Hepatocyte (in vitro differentiated cells): ENCODE measurements around the gene GPD1L. TPM values are rescaled to one million over a fixed set of nuclear protein-coding genes. Genes with fewer than 3 reads are reported as not detected.

Source experiments
- DNase-seq: peaks from one replicate; pipeline ENCODE4 v3.0.0-alpha.2; 2016; ENCODE audit warnings: low spot score
- H2AFZ ChIP-seq: fragments of 200-600 bp; sonication (generic); 2 replicates; pipeline ENCODE4 v1.6.0; 2016; ENCODE audit warnings: antibody characterized with exemption, mild to moderate bottlenecking
- H3K27ac ChIP-seq: fragments of 200-600 bp; sonication (generic); 2 replicates; pipeline ENCODE4 v1.5.1; 2016; ENCODE audit warnings: mild to moderate bottlenecking
- H3K27me3 ChIP-seq: fragments of 200-600 bp; sonication (generic); 2 replicates; pipeline ENCODE4 v1.6.1; 2016
- H3K36me3 ChIP-seq: fragments of 200-600 bp; sonication (generic); replicated peaks from 2 replicates; pipeline ENCODE4 v1.5.1; 2016; ENCODE audit warnings: low read depth; ENCODE audit not compliant: insufficient read depth
- H3K4me1 ChIP-seq: fragments of 200-600 bp; sonication (generic); 2 replicates; pipeline ENCODE4 v1.5.1; 2016; ENCODE audit warnings: mild to moderate bottlenecking, moderate library complexity; ENCODE audit not compliant: insufficient read depth
- H3K4me2 ChIP-seq: fragments of 200-600 bp; sonication (generic); 2 replicates; pipeline ENCODE4 v1.6.0; 2016
- H3K4me3 ChIP-seq: fragments of 200-600 bp; sonication (generic); 2 replicates; pipeline ENCODE4 v1.5.1; 2016; ENCODE audit warnings: mild to moderate bottlenecking
- H3K79me2 ChIP-seq: fragments of 200-600 bp; sonication (generic); 2 replicates; pipeline ENCODE4 v1.6.0; 2017; ENCODE audit warnings: mild to moderate bottlenecking
- H3K9me2 ChIP-seq: fragments of 200-600 bp; sonication (generic); replicated peaks from 2 replicates; pipeline ENCODE4 v1.6.0; 2017; ENCODE audit warnings: mild to moderate bottlenecking; ENCODE audit not compliant: insufficient read depth
- H3K9me3 ChIP-seq: fragments of 200-600 bp; sonication (generic); 2 replicates; pipeline ENCODE4 v1.5.1; 2016; ENCODE audit warnings: low read depth, mild to moderate bottlenecking
- H4K20me1 ChIP-seq: fragments of 200-600 bp; sonication (generic); 2 replicates; pipeline ENCODE4 v1.6.0; 2016; ENCODE audit warnings: mild to moderate bottlenecking; ENCODE audit not compliant: insufficient read depth, poor library complexity, severe bottlenecking
- CTCF ChIP-seq: fragments of 200-600 bp; sonication (generic); IDR thresholded peaks from 2 replicates; pipeline ENCODE4 v1.5.1; 2016; ENCODE audit warnings: antibody characterized with exemption, mild to moderate bottlenecking; ENCODE audit not compliant: poor library complexity
- EZH2 ChIP-seq: fragments of 200-600 bp; sonication (generic); IDR thresholded peaks from 2 replicates; pipeline ENCODE4 v1.6.1; 2016; ENCODE audit warnings: antibody characterized with exemption, mild to moderate bottlenecking, borderline replicate concordance
- EZH2phosphoT487 ChIP-seq: fragments of 200-600 bp; sonication (generic); IDR thresholded peaks from one replicate; pipeline ENCODE4 v1.6.1; 2018; ENCODE audit warnings: antibody characterized with exemption, mild to moderate bottlenecking, low read depth, moderate library complexity; ENCODE audit not compliant: unreplicated experiment, severe bottlenecking
- WGBS: methylation state at CpG from one replicate; pipeline ENCODE4 v1.1.6; 2016; ENCODE audit warnings: low lambda C conversion rate; ENCODE audit errors: missing lambda C conversion rate; 5-methylcytosine and 5-hydroxymethylcytosine counted together
- polyA plus RNA-seq: library from polyadenylated mRNA; unstranded; fragments of >200 nt; fragmentation: Nextera tagmentation; extraction: Ambion mirVana; gene quantifications from 2 replicates; pipeline ENCODE4 v1.2.1, GENCODE V29; 2016
- total RNA-seq: library from RNA; depleted of rRNA; stranded (reverse); fragments of >200 nt; gene quantifications from 2 replicates; pipeline ENCODE4 v1.2.3, GENCODE V29; 2014

The GPD1L gene
- total and polyA plus RNA-seq, 2 experiments from 2014 or later: 6.8 to 15.2 TPM

- Histone ChIP-seq H3K4me3 (no peak overlapping the region), H3K27ac (no peak overlapping the region), H3K36me3 (no peaks in the 10 kb centered on the region), H3K4me1 (no peaks in the 10 kb centered on the region), H4K20me1 (no peaks in the 10 kb centered on the region), H3K9me3 (no peaks in the 10 kb centered on the region), H3K4me2 (no peak overlapping the region), H3K9me2 (no peaks in the 10 kb centered on the region), H3K79me2 (peaks cover 3% of the 10 kb centered on the region), H2AFZ (no peak overlapping the region), H3K27me3 (no peaks in the 10 kb centered on the region)
- 90% methylated on average over 10 of the region's 10 CpGs for WGBS
- no peak for TF ChIP-seq CTCF
- TF ChIP-seq EZH2: no peak
- no peak for DNase-seq
These were observed 20.9 kb downstream of the GPD1L start for GRCh38 chr3:32127219-32127826.

GRCh38 chr3:32128936-32129335 is 22.5 kb downstream of the GPD1L start:
- no peaks in the 10 kb centered on the region for H3K9me2 ChIP-seq
- no peak for DNase-seq
- no peaks in the 10 kb centered on the region for H3K4me1 ChIP-seq
- H4K20me1 ChIP-seq: no peaks in the 10 kb centered on the region
- peaks cover 3% of the 10 kb centered on the region for H3K79me2 ChIP-seq
- no peak overlapping the region for H3K4me2 ChIP-seq
- H3K27me3 ChIP-seq: no peaks in the 10 kb centered on the region
- WGBS: 88% methylated on average over 2 of the region's 2 CpGs
- H3K4me3 ChIP-seq: no peak overlapping the region
- H3K9me3 ChIP-seq: no peaks in the 10 kb centered on the region
- TF ChIP-seq EZH2 (no peak), EZH2phosphoT487 (no peak), CTCF (no peak)
- no peak overlapping the region for H2AFZ ChIP-seq
- H3K36me3 ChIP-seq: no peaks in the 10 kb centered on the region
- H3K27ac ChIP-seq: no peak overlapping the region

GRCh38 chr3:32129832-32130231 is 23.4 kb downstream of the GPD1L start:
- no peaks in the 10 kb centered on the region for H3K27me3 ChIP-seq
- H3K4me1 ChIP-seq: no peaks in the 10 kb centered on the region
- H3K9me2 ChIP-seq: no peaks in the 10 kb centered on the region
- DNase-seq: no peak
- peaks cover 3% of the 10 kb centered on the region for H3K79me2 ChIP-seq
- H2AFZ ChIP-seq: no peak overlapping the region
- no peaks in the 10 kb centered on the region for H3K36me3 ChIP-seq
- H4K20me1 ChIP-seq: no peaks in the 10 kb centered on the region
- 77% methylated on average over 4 of the region's 4 CpGs for WGBS
- no peak overlapping the region for H3K4me2 ChIP-seq
- no peaks in the 10 kb centered on the region for H3K9me3 ChIP-seq
- H3K4me3 ChIP-seq: no peak overlapping the region
- TF ChIP-seq CTCF (no peak), EZH2 (no peak), EZH2phosphoT487 (no peak)
- H3K27ac ChIP-seq: no peak overlapping the region

GRCh38 chr3:32132121-32132520 is 25.7 kb downstream of the GPD1L start:
- no peak overlapping the region for H3K27ac ChIP-seq
- H3K27me3 ChIP-seq: no peaks in the 10 kb centered on the region
- H3K4me3 ChIP-seq: no peak overlapping the region
- no peak overlapping the region for H2AFZ ChIP-seq
- H4K20me1 ChIP-seq: no peaks in the 10 kb centered on the region
- H3K36me3 ChIP-seq: no peaks in the 10 kb centered on the region
- no peak for DNase-seq
- TF ChIP-seq EZH2phosphoT487: no peak
- TF ChIP-seq CTCF: no peak
- no peak for TF ChIP-seq EZH2
- no peak overlapping the region for H3K4me2 ChIP-seq
- H3K9me2 ChIP-seq: no peaks in the 10 kb centered on the region
- peaks cover 3% of the 10 kb centered on the region for H3K79me2 ChIP-seq
- no peaks in the 10 kb centered on the region for H3K4me1 ChIP-seq
- H3K9me3 ChIP-seq: no peaks in the 10 kb centered on the region
